Right cardiac atrium (tissue), 5 donors: ENCODE results near the gene ITIH6. TPM values are rescaled to one million over a fixed set of nuclear protein-coding genes. Genes with fewer than 3 reads are reported as not detected.
"Not testable (repeated sequence)": the region's sequence is repeated elsewhere in the genome, so short reads cannot be mapped to it uniquely, and the experiment has no call there.

Experiments used
- ATAC-seq, 2 donors: fragments of 200-7000 bp; cut with Tn5 transposase; one replicate each; pipeline versions ENCODE4 v1.8.0 to v1.9.1; 2020; ENCODE audit warnings: moderate library complexity in 2 of 2, mild to moderate bottlenecking in 1 of 2
- DNase-seq, 3 donors: peaks; one replicate each; pipeline ENCODE4 v3.0.0-alpha.2; 2020
- H3K27ac ChIP-seq: one replicate; pipeline ENCODE4 v1.5.1; 2013; ENCODE audit warnings: mild to moderate bottlenecking, low read length, control low read depth, moderate library complexity
- H3K27me3 ChIP-seq: one replicate; pipeline ENCODE4 v1.6.1; 2013; ENCODE audit not compliant: control insufficient read depth, insufficient read depth
- H3K4me1 ChIP-seq: one replicate; pipeline ENCODE4 v1.6.1; 2013; ENCODE audit warnings: low read length; ENCODE audit not compliant: control insufficient read depth, insufficient read depth
- H3K4me3 ChIP-seq: one replicate; pipeline ENCODE4 v1.5.1; 2013; ENCODE audit warnings: low read length, control low read depth
- H3K9me3 ChIP-seq: one replicate; pipeline ENCODE4 v1.6.1; 2013; ENCODE audit warnings: low read length; ENCODE audit not compliant: control insufficient read depth
- WGBS: extraction: QIAGEN DNeasy Blood & Tissue Kit; methylation state at CpG from one replicate; pipeline ENCODE4 v1.1.7; 2013; 5-methylcytosine and 5-hydroxymethylcytosine counted together
- intact Hi-C, 4 donors: fragments of 100-400 bp; cut with DNase I; formaldehyde crosslinking; loops; one replicate each; pipeline versions ENCODE4 v1.11.0 to v1.14.0; 2022 to 2023
- long read RNA-seq, 4 donors: library from polyadenylated mRNA; unstranded; transcript quantifications; one replicate each; pipeline ENCODE4 v2.0.0, GENCODE V29; 2020 to 2021
- polyA plus RNA-seq: library from polyadenylated mRNA; stranded (reverse); fragments of 200-250 nt; gene quantifications from one replicate; pipeline ENCODE4 v1.2.3, GENCODE V29; 2013
- total RNA-seq, 4 donors: library from RNA; stranded (reverse); fragmentation: NEBNext Ultra II Directional; extraction: Animal tissue kit (Norgen Biotek cat#: 25700); gene quantifications; one replicate each; pipeline ENCODE4 v1.2.1, GENCODE V29; 2021
- donor health status: healthy with polysubstance abuse.
- donor health status: DM: no; HTN: yes; CAD: no.
- donor health status: DM: no; HTN: no; CAD: no.
- donor health status: DM: no; HTN: yes; CAD: no; lungs with severe emphysema.
- donor health status: DM: yes; HTN: yes; CAD: no.

Gene ITIH6, protein sequence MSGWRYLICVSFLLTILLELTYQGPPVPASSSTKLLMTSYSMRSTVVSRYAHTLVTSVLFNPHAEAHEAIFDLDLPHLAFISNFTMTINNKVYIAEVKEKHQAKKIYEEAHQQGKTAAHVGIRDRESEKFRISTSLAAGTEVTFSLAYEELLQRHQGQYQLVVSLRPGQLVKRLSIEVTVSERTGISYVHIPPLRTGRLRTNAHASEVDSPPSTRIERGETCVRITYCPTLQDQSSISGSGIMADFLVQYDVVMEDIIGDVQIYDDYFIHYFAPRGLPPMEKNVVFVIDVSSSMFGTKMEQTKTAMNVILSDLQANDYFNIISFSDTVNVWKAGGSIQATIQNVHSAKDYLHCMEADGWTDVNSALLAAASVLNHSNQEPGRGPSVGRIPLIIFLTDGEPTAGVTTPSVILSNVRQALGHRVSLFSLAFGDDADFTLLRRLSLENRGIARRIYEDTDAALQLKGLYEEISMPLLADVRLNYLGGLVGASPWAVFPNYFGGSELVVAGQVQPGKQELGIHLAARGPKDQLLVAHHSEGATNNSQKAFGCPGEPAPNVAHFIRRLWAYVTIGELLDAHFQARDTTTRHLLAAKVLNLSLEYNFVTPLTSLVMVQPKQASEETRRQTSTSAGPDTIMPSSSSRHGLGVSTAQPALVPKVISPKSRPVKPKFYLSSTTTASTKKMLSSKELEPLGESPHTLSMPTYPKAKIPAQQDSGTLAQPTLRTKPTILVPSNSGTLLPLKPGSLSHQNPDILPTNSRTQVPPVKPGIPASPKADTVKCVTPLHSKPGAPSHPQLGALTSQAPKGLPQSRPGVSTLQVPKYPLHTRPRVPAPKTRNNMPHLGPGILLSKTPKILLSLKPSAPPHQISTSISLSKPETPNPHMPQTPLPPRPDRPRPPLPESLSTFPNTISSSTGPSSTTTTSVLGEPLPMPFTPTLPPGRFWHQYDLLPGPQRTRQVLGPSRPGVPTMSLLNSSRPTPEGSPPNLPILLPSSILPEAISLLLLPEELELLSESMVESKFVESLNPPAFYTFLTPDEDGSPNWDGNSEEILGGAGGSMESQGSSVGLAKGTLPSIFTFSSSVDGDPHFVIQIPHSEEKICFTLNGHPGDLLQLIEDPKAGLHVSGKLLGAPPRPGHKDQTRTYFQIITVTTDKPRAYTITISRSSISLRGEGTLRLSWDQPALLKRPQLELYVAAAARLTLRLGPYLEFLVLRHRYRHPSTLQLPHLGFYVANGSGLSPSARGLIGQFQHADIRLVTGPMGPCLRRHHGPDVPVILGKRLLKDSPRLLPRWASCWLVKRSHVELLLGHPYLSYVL
- not detected for total RNA-seq
- polyA plus RNA-seq: not detected
- long read RNA-seq, donor 1: 0 reads
- long read RNA-seq, donor 2: 0 reads
- long read RNA-seq, donor 3: 0 reads
- long read RNA-seq, donor 4: 0 reads

DNA sequence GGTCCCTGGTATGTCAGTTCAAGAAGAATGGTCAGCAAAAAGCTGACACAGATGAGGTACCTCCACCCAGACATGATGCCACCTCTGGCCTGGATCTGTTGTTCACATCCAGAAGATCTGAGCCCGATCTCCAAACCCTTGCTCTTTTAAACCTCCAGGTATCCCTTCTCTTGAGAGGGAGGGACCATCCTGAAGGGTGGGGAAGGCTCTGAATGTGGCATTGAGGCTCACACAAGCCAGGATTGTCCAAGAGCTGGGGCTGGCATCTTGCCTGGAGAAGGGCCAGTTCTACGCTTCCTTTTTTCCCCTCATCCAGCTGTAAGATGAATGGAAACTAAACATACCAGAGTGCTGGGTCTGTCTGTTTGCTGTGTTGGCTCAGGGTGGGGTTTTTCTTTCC, at the start of gene ITIH6:
TSS of gene ITIH6 (minus strand) at position 119 of the 400 bp plus-strand sequence. CDS start at position 74, 45 bp downstream.
- 82% methylated on average over 2 of the region's 2 CpGs for whole genome bisulfite sequencing
- Histone ChIP-seq H3K27ac (no peak within 1 kb of the TSS), H3K9me3 (no peaks in the 10 kb centered on the region), H3K27me3 (no peaks in the 10 kb centered on the region), H3K4me3 (no peak within 1 kb of the TSS), H3K4me1 (no peaks in the 10 kb centered on the region)
- DNase-seq (no peak), ATAC-seq (no peak)
- intact Hi-C loops: loop anchor here in 1 of 4 donors (10.0 kb wide), 1 partner anchor 127 kb away; the partner anchor contains the start of gene TRO

- 42% methylated on average over 2 of the region's 2 CpGs for WGBS
- not testable (repeated sequence) for H3K4me3 ChIP-seq
Observed at GRCh38 chrX:54847700-54848099, 49.6 kb upstream of the ITIH6 start.

GRCh38 chrX:54843050-54843449, 45.0 kb upstream of the ITIH6 start:
- Histone ChIP-seq H3K27ac (no peak overlapping the region), H3K27me3 (no peaks in the 10 kb centered on the region), H3K4me1 (no peaks in the 10 kb centered on the region), H3K4me3 (no peak overlapping the region), H3K9me3 (no peaks in the 10 kb centered on the region)
- intact Hi-C loops: no loop called here
- no peak for ATAC-seq
- DNase-seq: no peak
- 89% methylated on average over 2 of the region's 2 CpGs for WGBS

More at GRCh38 chrX:54847700-54848099, 49.6 kb upstream of the ITIH6 start:
- H3K9me3 ChIP-seq, intact Hi-C loops, H3K27ac ChIP-seq, DNase-seq, ATAC-seq, H3K27me3 ChIP-seq, H3K4me1 ChIP-seq: not testable (repeated sequence)

- WGBS: 87% methylated on average over 1 of the region's 1 CpG
- DNase-seq (no peak), ATAC-seq (no peak)
- no peak overlapping the region for H3K4me3 ChIP-seq
- no peaks in the 10 kb centered on the region for H3K9me3 ChIP-seq
- no peaks in the 10 kb centered on the region for H3K4me1 ChIP-seq
- no peak overlapping the region for H3K27ac ChIP-seq
- no peaks in the 10 kb centered on the region for H3K27me3 ChIP-seq
- intact Hi-C loops: no loop called here
Observed at GRCh38 chrX:54842607-54843006, 44.6 kb upstream of the ITIH6 start.

DNA sequence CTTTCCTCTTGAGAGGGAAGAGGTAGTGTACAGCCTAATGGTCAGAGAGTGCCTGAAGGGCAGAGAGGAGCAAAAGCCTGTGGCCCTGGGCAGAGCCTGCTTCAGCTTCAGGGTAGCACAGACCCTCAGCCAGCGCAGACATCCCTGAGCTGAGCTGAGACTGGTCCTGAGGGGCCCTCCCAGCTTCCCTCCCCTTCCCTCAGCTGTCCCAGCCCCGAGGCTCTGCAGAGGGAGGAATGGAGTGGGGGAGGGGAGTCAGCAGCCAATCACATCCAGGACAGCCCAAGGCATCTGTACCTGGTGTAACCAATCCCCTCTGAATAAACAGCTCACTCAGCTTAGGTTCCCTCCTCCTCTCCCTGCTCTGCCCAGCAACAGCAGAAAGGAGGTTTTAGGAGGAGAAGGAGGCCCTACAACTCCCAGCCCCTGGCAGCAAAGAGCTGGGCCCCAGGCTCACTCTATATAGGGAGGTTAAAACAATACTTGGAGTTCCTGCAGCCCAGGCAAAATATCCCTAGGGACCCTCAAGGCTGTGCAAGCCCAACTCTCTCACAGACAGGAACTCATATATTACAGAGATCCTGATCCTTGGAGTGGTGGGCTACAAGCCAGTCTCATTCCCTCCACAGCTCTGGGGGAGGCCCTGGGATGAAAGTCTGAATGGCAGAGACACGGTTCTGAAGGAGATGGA, 43.3 kb upstream of the ITIH6 start:
- intact Hi-C loops, H3K27ac ChIP-seq, H3K27me3 ChIP-seq, DNase-seq, H3K9me3 ChIP-seq, H3K4me3 ChIP-seq, H3K4me1 ChIP-seq: not testable (repeated sequence)
- WGBS: 15% methylated on average over 3 of the region's 3 CpGs
- peak in 1 of 2 donors; percentile 60 for ATAC-seq

- no peak overlapping the region for H3K27ac ChIP-seq
- intact Hi-C loops: no loop called here
- WGBS: 86% methylated on average over 3 of the region's 3 CpGs
- no peaks in the 10 kb centered on the region for H3K4me1 ChIP-seq
- DNase-seq (no peak), ATAC-seq (no peak)
- H3K9me3 ChIP-seq: no peaks in the 10 kb centered on the region
- no peaks in the 10 kb centered on the region for H3K27me3 ChIP-seq
- no peak overlapping the region for H3K4me3 ChIP-seq
Observed at GRCh38 chrX:54838583-54838982, 40.5 kb upstream of the ITIH6 start.

DNA sequence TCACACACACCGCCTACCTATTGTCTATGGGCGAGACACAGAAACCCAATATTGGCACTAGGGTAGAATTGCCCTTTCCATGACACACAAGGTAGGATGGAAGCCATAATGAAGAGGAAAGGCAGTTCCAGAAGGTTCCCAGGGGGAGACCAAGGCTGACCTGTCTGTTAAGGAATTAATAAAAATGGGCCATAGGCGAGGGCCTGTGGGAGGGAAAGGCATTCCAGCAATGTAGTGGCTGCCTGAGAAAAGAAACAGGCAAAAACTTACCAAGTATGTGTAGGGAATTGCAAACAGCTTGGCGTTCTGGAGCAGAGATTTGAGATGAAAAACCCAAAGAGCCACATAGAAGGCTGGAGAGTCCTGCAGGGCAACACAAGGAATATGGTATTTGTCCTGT, 28.5 kb upstream of the ITIH6 start:
- H3K9me3 ChIP-seq: no peaks in the 10 kb centered on the region
- H3K4me3 ChIP-seq: no peak overlapping the region
- no peak overlapping the region for H3K27ac ChIP-seq
- ATAC-seq: no peak
- H3K27me3 ChIP-seq: no peaks in the 10 kb centered on the region
- no peak for DNase-seq
- intact Hi-C loops: no loop called here
- WGBS: 80% methylated on average over 4 of the region's 4 CpGs
- H3K4me1 ChIP-seq: no peaks in the 10 kb centered on the region

GRCh38 chrX:54825716-54826438, 27.8 kb upstream of the ITIH6 start:
- DNase-seq (no peak), ATAC-seq (no peak)
- no peak overlapping the region for H3K27ac ChIP-seq
- no peak overlapping the region for H3K4me3 ChIP-seq
- H3K27me3 ChIP-seq: no peaks in the 10 kb centered on the region
- H3K4me1 ChIP-seq: no peaks in the 10 kb centered on the region
- WGBS: 72% methylated on average over 8 of the region's 8 CpGs
- intact Hi-C loops: no loop called here
- H3K9me3 ChIP-seq: no peaks in the 10 kb centered on the region

GRCh38 chrX:54824722-54825121, 26.7 kb upstream of the ITIH6 start:
- Histone ChIP-seq H3K9me3 (no peaks in the 10 kb centered on the region), H3K4me3 (no peak overlapping the region), H3K27me3 (no peaks in the 10 kb centered on the region), H3K4me1 (no peaks in the 10 kb centered on the region), H3K27ac (no peak overlapping the region)
- ATAC-seq (no peak), DNase-seq (no peak)
- WGBS: 98% methylated on average over 8 of the region's 8 CpGs
- intact Hi-C loops: no loop called here

DNA sequence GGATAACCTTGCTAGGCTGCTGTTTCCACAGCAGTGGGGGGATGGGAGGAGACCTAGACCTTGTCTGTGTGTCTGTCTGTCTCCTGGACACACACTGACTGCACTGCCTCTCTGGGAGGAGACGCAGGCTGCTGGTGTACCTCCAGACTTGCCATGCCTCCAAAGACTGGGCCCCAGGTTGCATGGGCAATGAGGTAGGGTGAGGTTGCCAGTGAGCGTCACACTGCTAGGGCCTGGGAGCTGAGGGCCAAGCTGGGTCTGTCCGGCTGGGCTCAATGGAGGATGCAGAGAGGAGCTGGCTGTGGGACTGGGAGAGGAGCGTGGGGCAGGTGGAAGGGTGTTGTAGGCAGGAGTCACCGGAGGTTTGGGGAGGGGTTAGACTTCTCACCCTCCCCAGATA, 26.1 kb upstream of the ITIH6 start:
- Histone ChIP-seq H3K9me3 (no peaks in the 10 kb centered on the region), H3K27me3 (no peaks in the 10 kb centered on the region), H3K4me1 (no peaks in the 10 kb centered on the region), H3K4me3 (no peak overlapping the region), H3K27ac (no peak overlapping the region)
- 96% methylated on average over 5 of the region's 5 CpGs for WGBS
- DNase-seq: no peak
- intact Hi-C loops: no loop called here
- ATAC-seq: no peak
